ENCODE measurements around the gene SERP2.

- no peak for TF ChIP-seq CTCF (IDR thresholded peaks at IDR 0.05; ENCODE audit: low read depth, low read length)
- no peak for TF ChIP-seq EZH2phosphoT487 (IDR thresholded peaks at IDR 0.05; ENCODE audit: low read depth)
Measured at GRCh38 chr13:44435142-44435918, 61.7 kb downstream of the SERP2 start.
